ENCODE measurements around the gene MAP2K6.

Gene MAP2K6

DNA sequence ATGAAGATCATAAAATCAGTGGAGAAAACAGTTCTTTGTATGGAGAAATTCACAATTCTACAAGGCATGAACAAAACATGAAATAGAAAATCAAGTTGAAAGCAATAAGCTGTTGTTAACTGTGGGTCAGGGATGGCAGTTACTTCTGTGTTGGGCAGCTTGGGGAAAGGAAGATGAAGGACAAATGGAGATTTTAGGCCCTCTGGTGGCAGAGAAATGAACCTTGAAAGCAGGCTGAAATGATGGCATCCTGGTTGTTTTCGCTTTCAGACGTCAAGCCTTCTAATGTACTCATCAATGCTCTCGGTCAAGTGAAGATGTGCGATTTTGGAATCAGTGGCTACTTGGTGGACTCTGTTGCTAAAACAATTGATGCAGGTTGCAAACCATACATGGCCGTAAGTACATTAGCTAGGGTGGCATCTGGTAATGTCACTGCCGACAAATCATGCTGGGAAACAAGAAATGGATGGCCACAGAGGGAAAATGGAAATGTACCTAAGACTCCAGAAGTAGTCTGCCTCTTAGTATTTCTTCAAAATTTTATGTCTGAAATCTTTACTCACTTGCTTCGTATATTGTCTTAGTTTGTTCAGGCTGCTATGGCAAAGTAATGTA, 108.9 kb downstream of the MAP2K6 start:
- peak in 4 of 10 donors; percentile 20 to 45 (median 28) for DNase-seq
- intact Hi-C loops (cut with DNase I): loop anchor here (2.0 to 10.0 kb wide), 3 partner anchors 109 to 749 kb away; partner anchors contain the start of gene MAP2K6

DNA sequence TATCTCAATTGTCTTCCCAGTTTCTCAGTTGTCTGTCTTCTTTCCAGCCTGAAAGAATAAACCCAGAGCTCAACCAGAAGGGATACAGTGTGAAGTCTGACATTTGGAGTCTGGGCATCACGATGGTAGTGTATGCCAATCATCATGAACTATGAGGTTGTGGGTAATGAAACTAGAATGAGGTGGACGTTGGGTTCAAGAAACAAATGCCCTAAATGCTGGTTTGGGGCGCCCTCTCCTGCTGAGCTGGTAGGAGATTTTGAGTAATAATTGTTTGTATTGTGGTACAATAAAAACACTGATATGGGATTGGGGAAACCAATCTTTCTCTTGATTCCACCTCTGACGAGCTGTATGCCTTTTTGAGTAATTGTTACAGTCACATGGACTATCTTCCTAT, 110.4 kb downstream of the MAP2K6 start:
- no peak for DNase-seq
- intact Hi-C loops (cut with DNase I): loop anchor here (5.0 to 10.0 kb wide), 3 partner anchors 110 to 1097 kb away; partner anchors contain the start of gene MAP2K6

- peak in 5 of 10 donors; percentile 37 to 85 (median 40) for DNase-seq
- intact Hi-C loops (cut with DNase I): loop anchor here (5.0 to 10.0 kb wide), 3 partner anchors 111 to 1096 kb away; partner anchors contain the start of gene MAP2K6
Observed at GRCh38 chr17:69525920-69526841, 111.7 kb downstream of the MAP2K6 start.

DNA sequence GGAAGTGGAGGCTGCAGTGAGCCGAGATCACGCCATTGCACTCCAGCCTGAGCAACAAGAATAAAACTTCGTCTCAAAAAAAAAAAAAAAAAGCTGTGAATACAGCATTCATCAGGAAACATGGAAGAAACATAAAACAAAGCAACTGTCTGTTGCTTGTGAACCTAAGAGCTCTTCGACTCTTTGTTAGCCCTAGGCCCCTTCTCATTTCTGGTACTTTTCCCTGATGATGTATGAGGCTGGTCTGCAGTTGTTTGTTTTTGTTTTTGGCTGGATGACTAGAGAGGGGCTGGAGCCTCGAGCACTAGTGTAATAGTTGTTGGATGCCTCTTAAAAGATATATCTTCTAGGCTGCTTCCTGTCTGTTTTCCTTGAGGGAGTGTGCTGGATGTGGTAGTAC, 113.5 kb downstream of the MAP2K6 start:
- DNase-seq: no peak
- intact Hi-C loops (cut with DNase I): loop anchor here (5.0 to 10.0 kb wide), 3 partner anchors 113 to 1094 kb away; partner anchors contain the start of gene MAP2K6

GRCh38 chr17:69533481-69534234, 119.2 kb downstream of the MAP2K6 start:
- DNase-seq: no peak
- intact Hi-C loops (cut with DNase I): no loop called here

GRCh38 chr17:69534235-69534621, 119.7 kb downstream of the MAP2K6 start:
- no peak for DNase-seq
- intact Hi-C loops (cut with DNase I): no loop called here

- intact Hi-C loops (cut with DNase I): no loop called here
Observed at GRCh38 chr17:69535016-69535570, 120.6 kb downstream of the MAP2K6 start.

DNA sequence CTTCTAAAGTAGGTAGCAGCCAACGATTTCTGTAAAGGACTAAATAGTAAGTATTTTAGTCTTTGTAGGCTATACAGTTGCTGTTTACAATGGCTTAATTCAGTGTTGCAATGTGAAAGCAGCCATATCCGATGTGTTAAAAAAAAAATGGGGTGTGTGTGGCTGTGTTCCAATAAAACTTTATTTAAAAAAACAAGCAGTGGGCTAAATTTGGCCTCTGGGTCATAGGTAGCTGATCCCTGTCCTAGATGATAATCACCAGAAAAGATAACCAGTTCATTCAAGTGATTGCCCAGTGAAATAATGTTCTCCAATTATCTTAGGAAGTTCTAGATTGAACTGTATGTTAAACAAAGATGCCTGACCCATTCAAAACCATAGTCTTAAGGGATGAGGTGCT, 124.3 kb downstream of the MAP2K6 start:
- intact Hi-C loops (cut with DNase I): no loop called here
- DNase-seq: no peak

More at GRCh38 chr17:69535016-69535570, 120.6 kb downstream of the MAP2K6 start:
- DNase-seq: no peak

- intact Hi-C loops (cut with DNase I): no loop called here
Observed at GRCh38 chr17:69539274-69539673, 124.8 kb downstream of the MAP2K6 start.

DNA sequence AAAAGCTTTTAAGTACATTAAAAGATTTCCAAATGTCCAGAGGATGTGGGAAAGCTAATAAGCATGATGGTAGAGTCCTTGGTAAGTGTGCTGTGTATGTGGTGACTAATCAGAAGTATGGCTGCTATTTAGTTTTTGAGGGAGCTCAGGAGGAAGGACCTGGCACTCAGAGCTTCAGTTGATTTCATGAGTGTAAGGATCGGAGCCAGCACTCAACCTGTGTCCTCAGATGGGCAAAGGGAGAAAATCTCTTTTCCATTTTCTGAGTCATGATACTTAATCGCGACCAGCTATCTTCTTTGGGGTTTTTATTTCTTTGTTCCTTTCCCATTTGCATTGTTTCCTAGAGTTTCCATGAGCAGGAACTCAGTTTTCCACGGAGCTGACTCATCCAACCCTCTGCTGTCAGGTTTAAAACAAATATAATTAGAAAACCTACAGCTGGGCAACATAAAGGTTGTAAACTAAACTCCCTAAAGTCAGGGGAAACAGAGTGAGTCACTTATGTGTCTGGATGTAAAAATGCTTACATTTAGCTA, 125.4 kb downstream of the MAP2K6 start:
- intact Hi-C loops (cut with DNase I): no loop called here
- no peak for DNase-seq

More at GRCh38 chr17:69539274-69539673, 124.8 kb downstream of the MAP2K6 start:
- no peak for DNase-seq

DNA sequence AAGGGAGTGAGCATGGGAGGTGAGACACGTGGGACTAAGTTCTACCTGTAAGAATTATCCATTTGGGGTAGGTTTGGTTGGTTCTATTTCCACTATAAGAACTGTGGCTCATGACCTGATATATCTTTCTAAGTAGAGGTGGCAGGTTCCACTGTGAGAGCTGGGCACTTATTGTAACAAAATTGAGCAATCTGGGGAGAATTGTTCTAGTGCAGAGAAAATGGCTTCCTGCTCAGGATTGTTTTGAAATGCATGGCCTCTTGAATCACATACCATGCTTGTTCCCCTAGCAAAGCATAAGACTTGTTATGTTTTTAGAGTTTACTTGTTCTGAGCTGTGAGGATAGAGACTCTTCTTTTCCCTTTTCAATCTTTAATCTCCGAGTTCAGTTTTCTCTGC, 125.9 kb downstream of the MAP2K6 start:
- intact Hi-C loops (cut with DNase I): no loop called here
- DNase-seq: no peak

DNA sequence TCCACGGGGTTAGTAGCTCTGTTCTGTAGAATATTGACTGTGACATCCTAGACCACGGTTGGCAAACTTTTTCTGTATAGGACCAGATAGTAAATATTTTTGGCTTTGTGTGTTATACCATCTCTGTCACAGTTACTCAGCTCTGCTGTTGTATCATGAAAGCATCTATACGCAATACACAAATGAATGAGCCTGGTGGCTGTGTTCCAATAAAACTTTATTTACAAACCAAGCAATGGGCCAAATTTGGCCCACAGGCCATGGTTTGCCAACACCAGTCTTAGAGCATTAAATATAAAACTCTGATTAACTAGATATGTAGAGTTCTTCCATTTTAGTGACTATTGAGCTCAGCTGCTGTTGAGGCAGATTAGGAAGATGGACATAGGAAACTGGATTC, 132.7 kb downstream of the MAP2K6 start:
- DNase-seq: no peak
- intact Hi-C loops (cut with DNase I): no loop called here

- DNase-seq: no peak
- intact Hi-C loops (cut with DNase I): no loop called here
Observed at GRCh38 chr17:69547947-69548346, 133.4 kb downstream of the MAP2K6 start.

GRCh38 chr17:69551212-69552010, 136.9 kb downstream of the MAP2K6 start:
- DNase-seq: no peak
- intact Hi-C loops (cut with DNase I): no loop called here

DNA sequence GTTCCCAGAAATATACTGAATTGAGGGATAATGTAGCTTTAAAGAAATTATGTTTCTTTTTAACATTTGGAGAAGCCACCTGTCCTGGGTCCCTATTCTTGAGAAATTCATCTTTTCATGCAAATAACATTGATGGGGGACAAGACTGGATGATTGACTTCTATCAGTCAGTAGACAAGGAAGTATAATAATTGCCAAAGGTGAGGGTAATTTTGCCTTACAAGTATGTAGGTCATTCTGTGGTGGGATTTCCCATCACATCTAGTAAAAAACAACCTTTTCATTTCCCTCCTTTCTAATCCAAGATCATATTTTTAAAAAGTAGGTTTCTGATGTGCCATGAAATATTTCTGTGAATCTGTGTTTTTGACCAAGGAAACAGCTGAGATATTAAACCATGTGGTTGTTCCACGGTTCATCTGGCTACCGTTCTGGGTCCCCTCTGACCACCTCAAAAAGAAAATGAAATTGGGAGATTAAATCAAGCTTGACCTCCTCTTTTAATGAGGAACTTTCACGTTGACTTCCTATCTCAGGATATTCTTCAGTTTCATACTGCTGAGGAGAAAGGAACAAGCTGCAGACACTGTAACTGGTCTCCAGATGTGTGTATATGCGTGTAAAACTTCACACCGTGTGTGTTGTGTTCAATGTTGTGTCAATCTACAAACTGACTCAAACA, 138.6 kb downstream of the MAP2K6 start:
- intact Hi-C loops (cut with DNase I): no loop called here
- DNase-seq: no peak

DNA sequence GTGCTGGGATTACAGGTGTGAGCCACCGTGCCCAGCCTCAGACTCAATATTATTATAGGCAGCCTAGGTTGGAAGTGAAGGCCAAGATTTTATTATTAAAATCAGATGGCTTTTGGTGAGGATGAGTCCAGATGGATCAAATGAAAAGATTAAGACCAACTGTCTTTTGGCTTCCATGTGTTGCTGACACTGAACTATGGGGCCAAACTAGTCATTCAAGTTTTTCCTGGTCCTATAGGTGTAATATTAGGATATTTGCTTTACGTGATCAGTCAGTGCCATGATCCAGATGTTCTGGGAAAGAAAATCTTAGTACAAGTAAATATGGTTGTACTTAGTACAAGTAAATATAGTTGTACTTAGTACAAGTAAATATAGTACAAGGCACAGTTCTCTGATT, 140.6 kb downstream of the MAP2K6 start:
- intact Hi-C loops (cut with DNase I): no loop called here
- DNase-seq: no peak

GRCh38 chr17:69557339-69557738, 142.8 kb downstream of the MAP2K6 start:
- intact Hi-C loops (cut with DNase I): no loop called here
- no peak for DNase-seq

GRCh38 chr17:69558796-69559195, 144.3 kb downstream of the MAP2K6 start:
- intact Hi-C loops (cut with DNase I): no loop called here
- DNase-seq: no peak

DNA sequence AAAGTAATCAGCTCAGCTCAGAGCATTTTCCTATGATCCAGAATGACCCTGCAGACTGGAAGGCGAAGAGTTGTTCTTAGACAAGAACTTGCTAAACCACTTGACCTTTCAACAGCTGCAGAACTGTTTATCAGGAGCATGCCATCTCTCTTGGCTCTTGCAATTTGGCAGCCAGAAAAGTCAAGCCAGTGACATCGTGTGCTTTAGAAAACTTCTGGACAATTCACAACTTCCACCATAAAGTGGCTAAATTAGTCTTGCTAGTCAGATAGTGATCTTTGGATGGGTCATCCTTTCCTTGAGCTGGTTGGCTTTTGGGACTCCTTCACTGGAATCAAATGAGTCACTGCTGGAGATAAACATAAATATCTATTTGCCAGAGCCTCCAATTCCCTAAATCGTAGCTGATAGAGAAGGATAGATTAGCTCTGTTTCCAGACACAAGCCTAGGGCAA, 146.5 kb downstream of the MAP2K6 start:
- DNase-seq: no peak

More for the DNA sequence above, 146.5 kb downstream of the MAP2K6 start:
- intact Hi-C loops (cut with DNase I): no loop called here
